ENCODE measurements around the gene TMEM9. TPM values are rescaled to one million over a fixed set of nuclear protein-coding genes. Genes with fewer than 3 reads are reported as not detected.

Gene TMEM9
- total and polyA plus RNA-seq, 8 donors: 64.0 to 148 (median 133) TPM

- no peaks in the 10 kb centered on the region for H3K36me3 ChIP-seq
Measured at GRCh38 chr1:201095581-201095980, 58.7 kb downstream of the TMEM9 start.

GRCh38 chr1:201094832-201095231 lies 59.4 kb downstream of the TMEM9 start:
- Histone ChIP-seq H3K9me3 (no peaks in the 10 kb centered on the region), H3K4me3 (no peak overlapping the region), H3K27ac (no peak overlapping the region), H3K4me1 (no peaks in the 10 kb centered on the region), H3K36me3 (no peaks in the 10 kb centered on the region), H3K27me3 (no peaks in the 10 kb centered on the region)
- DNase-seq (no peak), ATAC-seq (no peak)
- intact Hi-C loops (cut with DNase I): no loop called here
- no peak for TF ChIP-seq CTCF (IDR thresholded peaks at IDR 0.05)

More at GRCh38 chr1:201095581-201095980, 58.7 kb downstream of the TMEM9 start:
- TF ChIP-seq CTCF (IDR thresholded peaks at IDR 0.05): no peak
- DNase-seq: no peak
- H3K4me1 ChIP-seq: no peaks in the 10 kb centered on the region
- H3K27me3 ChIP-seq: no peaks in the 10 kb centered on the region
- intact Hi-C loops (cut with DNase I): no loop called here
- no peaks in the 10 kb centered on the region for H3K9me3 ChIP-seq
- no peak for ATAC-seq
- no peak overlapping the region for H3K4me3 ChIP-seq
- H3K27ac ChIP-seq: no peak overlapping the region

DNA sequence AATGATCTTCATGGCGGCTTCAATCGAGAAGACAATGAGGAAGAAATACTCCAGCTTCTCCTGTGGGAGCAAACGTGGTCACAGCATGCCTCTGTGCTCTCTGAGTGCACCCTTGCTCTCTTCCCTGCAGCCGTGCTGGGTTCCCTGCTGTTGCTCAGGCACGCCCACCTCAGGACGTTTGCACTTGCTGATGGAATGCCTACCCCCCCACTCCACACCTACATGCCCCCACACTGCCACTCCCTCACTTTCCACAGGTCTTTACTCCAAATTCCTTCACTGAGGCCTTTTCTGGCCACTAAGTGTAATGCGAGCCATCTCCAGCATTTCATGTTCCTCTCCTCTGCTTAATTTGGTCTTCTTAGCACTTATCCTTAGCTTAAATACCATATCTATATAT lies 60.3 kb downstream of the TMEM9 start:
- intact Hi-C loops (cut with DNase I): no loop called here
- no peaks in the 10 kb centered on the region for H3K27me3 ChIP-seq
- no peaks in the 10 kb centered on the region for H3K4me1 ChIP-seq
- H3K4me3 ChIP-seq: no peak overlapping the region
- DNase-seq: no peak
- TF ChIP-seq CTCF (IDR thresholded peaks at IDR 0.05): no peak
- H3K9me3 ChIP-seq: no peaks in the 10 kb centered on the region
- no peaks in the 10 kb centered on the region for H3K36me3 ChIP-seq
- ATAC-seq: no peak
- H3K27ac ChIP-seq: no peak overlapping the region

DNA sequence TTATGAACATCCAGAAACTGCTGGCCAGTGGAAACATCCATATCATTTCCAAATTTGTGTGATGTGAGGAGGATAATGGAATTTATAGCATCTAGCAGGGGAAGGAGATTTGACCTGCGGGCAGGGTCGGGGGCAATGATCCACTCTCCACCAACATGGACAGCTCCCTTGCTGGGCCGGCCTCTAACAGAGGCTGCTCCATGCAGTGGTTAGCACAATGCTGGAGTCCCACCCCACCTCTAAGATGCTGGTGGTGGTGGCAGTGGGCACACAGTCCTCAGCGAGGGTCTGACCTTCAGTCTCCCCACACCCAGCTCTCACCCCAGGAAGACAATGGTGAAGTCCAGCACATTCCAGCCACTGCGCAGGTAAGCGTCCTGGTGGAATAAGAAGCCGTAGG lies 60.7 kb downstream of the TMEM9 start:
- no peak for TF ChIP-seq CTCF (IDR thresholded peaks at IDR 0.05)
- Histone ChIP-seq H3K4me1 (no peaks in the 10 kb centered on the region), H3K27me3 (no peaks in the 10 kb centered on the region), H3K9me3 (no peaks in the 10 kb centered on the region), H3K27ac (no peak overlapping the region), H3K36me3 (no peaks in the 10 kb centered on the region), H3K4me3 (no peak overlapping the region)
- ATAC-seq (no peak), DNase-seq (no peak)
- intact Hi-C loops (cut with DNase I): no loop called here

GRCh38 chr1:201092738-201093137 lies 61.5 kb downstream of the TMEM9 start:
- no peaks in the 10 kb centered on the region for H3K36me3 ChIP-seq

More at GRCh38 chr1:201092738-201093137, 61.5 kb downstream of the TMEM9 start:
- Histone ChIP-seq H3K27ac (no peak overlapping the region), H3K27me3 (no peaks in the 10 kb centered on the region), H3K4me3 (no peak overlapping the region), H3K9me3 (no peaks in the 10 kb centered on the region), H3K4me1 (no peaks in the 10 kb centered on the region)
- intact Hi-C loops (cut with DNase I): no loop called here
- ATAC-seq (no peak), DNase-seq (no peak)
- TF ChIP-seq CTCF (IDR thresholded peaks at IDR 0.05): no peak

All from left lung (tissue), 10 donors.